Stimulated activated naive CD8-positive, alpha-beta T cell treated with anti-CD3 and anti-CD28 coated beads, Interleukin-15, Interleukin-2, amounts not matched to agents 100 U/mL and 50 U/mL, for 24 hours (primary cell): ENCODE measurements around the gene SLC29A1.

ENCODE experiments used
- ATAC-seq: fragments of 150-1000 bp; cut with Tn5 transposase; one replicate; pipeline ENCODE4 v1.10.0; 2021
- DNase-seq: peaks from one replicate; pipeline ENCODE4 v3.0.0; 2021

Gene SLC29A1

DNA sequence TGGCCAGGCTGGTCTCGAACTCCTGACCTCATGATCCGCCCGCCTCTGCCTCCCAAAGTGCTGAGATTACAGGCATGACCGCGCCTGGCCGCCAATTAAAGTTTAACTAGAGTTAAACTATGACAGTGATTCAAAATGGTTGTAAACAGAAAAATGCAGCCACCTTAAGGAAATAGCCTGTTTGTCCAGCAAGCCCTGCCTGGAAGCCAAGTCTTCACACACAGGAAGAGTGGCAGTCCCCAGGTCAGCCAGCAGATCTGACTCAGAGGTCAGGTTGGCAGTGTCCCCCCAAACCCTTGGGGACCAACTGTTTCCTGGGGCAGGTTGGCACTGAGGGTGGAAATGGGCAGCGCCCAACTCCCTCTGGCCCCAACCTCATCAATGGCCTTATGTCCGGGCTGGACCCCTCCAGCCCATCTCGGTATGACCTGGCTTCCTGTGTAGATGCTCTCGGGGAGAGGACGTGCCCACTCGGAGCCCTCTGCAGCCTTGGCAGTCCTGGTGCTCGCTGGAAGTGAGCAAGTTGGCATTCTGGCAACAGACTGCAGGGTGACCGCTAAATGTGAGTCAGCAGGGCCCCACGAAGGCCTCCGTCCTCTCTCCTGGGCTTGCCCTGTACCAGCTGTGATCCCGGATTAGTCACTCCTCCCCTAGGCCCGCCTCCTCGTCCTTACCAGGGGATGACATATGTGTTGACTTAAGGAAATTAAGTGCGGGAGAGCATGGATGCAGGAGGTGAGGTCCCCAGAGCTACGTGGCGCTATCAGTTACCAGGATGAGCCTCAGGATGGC, 13.8 kb downstream of the SLC29A1 start:
- peak; percentile 84 for ATAC-seq
- DNase-seq, result peak; percentile 74

DNA sequence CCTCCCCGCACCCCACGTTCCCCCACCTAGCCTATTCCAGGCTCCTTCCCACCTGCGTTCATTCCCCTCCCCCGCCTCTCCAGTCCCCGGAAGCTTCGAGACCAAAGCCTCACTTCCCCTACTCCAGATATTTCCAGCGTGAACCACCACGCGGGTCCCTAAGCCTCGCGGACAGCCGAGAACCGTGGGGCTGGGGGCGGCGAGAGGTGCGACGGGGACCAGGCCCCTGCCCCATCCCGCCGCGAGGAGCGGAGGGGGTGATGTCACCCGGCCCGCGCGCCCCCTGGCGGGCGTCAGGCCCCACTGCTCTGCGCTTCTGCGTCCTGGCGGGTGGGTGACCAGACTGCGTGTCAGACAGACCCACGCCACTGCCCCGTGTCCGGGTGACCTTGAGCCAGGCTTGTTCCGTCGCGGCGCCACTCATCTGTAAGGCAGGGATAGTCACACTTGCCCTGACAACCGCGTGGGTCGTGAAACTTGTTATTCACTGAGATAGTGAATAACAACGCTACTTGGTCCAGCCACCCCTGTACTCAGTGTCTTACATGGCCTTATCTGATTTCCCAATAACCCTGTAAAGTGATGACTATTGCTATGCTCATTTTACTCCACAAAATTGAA, 14.5 kb downstream of the SLC29A1 start:
- peak; percentile 83 for DNase-seq
- ATAC-seq, result peak; percentile 81

DNA sequence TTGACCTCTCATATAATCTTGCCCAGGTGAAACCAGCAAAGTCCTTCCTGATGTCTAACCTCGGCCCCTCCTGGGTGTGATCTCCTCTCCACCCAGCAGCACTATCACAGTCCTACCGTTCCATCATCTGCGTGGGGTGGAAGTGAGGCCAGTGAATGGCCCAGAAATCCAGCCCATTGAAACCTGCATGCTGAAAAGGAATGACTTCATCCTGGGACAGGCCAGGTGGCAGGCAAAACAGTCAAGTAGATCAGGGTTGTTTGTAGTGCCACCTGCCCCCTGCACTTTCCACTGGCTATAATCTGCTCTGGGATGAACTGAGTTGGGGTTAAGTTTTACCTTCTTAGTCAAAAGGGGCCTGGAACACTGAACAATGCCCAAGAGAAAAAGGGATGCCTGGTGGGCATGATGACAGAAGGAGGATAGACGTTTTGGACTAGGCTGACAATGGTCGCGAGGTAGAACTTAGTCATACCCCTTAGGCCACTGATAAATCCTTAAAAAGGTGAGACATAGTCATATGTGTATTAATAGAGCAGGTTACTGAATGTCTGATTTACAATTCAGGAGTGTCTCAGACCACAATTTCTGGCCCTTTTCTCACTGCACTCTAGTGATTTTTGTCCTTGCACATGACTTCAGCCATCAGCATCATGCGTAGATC, 15.4 kb downstream of the SLC29A1 start:
- no peak for DNase-seq
- ATAC-seq, result no peak

DNA sequence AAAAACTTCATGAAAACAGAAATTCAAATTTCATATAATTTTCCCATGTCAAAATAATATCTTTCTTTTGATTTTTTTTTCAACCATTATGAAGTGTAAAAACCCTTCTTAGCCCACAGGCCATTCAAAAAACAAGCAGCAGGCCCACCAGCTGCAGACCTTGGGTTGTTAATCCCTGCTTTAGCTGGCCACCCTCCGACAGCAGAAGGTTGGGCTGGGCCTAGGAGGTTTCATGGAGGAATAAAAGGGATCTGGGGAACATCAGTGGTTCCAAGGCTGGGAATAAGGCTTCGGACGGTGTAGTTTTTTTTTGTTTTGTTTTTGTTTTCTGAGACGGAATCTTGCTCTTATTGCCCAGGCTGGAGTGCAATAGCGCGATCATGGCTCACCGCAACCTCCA, 19.9 kb downstream of the SLC29A1 start:
- ATAC-seq (no peak), DNase-seq (no peak)

DNA sequence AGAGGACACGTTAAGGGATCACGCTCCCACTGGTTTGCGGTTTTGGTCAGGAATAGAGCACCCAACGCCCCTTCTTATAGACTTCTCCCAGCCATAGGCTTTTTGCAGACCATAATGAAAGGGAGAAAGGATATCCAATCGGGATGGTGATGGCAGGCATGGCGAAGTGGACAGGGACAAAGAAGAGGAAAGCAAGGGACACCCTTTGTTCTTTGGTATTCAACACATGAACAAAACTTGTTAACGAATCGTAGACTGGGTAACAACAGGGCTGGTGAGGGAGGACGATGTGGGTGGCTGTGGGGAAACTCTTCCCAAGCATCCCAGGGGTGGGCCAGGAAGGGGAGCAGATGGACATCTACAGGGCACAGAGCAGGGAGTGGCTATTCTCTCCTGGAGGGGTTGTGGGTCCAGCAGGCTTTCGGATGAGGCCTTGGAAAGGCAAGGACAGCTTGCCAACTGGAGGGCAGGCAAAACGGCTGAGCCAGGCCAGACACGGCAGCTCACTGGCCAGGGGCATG, 22.1 kb downstream of the SLC29A1 start:
- ATAC-seq (no peak), DNase-seq (no peak)

DNA sequence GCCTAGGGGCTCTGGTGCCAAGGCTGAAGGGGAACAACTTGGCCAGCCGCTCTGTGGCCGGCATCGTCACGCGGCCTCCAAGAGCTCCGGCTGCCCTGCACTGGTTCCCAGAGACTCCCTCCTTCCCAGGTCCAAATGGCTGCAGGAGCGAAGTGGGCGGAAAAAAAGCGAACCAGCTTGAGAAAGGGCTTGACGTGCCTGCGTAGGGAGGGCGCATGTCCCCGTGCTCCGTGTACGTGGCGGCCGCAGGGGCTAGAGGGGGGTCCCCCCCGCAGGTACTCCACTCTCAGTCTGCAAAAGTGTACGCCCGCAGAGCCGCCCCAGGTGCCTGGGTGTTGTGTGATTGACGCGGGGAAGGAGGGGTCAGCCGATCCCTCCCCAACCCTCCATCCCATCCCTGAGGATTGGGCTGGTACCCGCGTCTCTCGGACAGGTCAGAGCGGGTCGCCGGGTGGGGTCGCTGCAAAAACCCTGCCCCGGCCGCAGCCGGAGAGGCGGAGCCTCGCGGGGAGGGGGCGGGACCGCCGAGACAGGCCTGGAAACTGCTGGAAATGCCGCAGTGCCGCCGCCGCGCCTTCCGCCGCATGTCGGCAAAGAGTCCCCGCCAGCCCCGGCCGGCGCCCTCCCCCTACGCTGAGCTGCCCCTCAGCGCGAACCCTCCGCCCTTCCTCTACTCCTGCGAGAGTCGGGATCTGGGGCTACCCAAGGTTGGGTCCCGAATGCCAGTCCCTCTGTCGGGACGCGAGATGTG, 22.7 kb downstream of the SLC29A1 start:
- peak; percentile 93 for DNase-seq
- ATAC-seq, result peak; percentile 65

DNA sequence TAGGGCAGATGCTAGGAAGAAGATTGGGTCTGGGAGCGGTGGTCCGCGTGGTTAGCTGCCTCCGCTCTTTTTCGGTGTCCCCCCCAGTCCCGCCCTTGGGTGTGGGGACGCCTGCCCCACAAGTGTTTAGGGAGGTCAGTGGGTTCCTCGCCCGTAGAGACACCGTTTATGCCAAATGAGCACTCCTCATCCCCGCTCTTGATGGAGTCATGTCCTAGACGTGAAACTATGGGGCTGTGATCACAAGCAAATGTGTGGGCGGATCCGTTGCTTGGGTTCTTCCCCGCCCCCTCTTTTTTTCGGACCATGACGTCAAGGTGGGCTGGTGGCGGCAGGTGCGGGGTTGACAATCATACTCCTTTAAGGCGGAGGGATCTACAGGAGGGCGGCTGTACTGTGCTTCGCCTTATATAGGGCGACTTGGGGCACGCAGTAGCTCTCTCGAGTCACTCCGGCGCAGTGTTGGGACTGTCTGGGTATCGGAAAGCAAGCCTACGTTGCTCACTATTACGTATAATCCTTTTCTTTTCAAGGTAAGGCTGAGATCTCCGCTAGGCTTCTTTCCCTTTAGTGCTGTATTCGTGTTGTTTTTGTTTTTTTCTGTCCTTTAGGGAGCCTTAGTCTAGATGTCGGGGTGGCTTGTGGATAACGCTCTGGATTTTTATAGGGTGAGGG, 23.4 kb downstream of the SLC29A1 start, which contains the start of gene HSP90AB1:
HSP90AB1 (plus strand) TSS at position 439 of the 675 bp plus-strand sequence. CDS start 1,529 bp downstream, outside the sequence.
- ATAC-seq, result peak; percentile 77
- DNase-seq, result peak; percentile 95

DNA sequence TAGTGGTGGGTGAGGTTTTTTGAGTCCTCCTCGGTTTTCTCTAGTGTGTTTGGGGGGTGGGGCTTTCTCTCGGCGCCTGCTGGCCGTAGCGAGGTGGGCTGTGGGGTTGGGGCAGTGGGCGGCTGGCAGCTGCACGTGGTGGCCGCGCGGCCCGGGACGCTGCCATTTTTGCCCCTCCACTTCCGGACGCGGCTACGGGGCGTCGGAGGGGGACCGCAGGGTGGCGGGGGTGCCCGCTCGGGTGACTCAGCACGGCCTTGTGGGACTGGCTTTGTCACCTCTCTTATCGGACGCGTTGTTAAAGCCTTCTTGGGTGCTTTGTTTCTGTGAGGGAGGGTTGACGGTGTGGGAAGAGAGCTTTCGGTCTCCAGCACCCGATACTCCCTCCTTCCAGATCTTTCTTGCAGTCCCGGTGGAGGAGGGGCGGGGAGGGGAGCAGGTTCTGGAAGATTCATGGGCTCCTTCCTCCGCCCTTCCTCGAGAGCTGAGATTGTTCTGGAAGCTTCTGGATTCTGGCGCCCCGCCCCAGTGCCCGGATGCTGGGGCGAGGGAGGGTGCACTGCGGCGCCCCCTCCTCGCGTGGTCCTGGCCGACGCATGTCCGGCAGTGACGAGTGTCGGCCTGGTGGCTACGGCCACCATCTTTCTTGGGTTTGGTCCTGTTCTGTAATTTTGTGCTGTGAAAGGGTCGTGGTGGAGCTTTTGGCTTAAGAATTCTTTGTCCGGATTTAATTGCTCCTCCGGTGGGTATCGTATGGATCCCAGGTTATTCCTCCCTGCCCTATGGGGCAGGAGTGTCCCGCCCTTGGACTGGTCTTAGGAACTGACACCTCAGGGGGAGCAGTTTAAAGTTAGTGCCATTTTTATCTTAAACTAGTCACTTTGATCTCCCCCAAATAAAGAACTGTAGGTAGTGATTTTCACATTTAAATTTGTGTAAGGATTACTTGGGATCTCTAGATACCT, 24.2 kb downstream of the SLC29A1 start:
- DNase-seq (peak; percentile 88), ATAC-seq (peak; percentile 54)

DNA sequence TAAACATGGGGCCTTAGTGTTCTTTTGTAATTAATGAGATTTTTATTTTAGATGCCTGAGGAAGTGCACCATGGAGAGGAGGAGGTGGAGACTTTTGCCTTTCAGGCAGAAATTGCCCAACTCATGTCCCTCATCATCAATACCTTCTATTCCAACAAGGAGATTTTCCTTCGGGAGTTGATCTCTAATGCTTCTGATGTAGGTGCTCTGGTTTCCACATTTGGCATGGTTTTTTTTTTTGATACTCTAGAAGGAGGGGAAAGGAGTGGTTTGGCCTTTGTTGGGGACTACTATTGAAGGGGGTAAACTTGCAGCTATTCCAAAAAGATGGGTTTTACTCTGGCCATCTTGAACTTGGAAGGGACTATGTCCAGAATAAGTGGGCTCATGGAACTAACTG, 25.2 kb downstream of the SLC29A1 start:
- DNase-seq (no peak), ATAC-seq (no peak)

DNA sequence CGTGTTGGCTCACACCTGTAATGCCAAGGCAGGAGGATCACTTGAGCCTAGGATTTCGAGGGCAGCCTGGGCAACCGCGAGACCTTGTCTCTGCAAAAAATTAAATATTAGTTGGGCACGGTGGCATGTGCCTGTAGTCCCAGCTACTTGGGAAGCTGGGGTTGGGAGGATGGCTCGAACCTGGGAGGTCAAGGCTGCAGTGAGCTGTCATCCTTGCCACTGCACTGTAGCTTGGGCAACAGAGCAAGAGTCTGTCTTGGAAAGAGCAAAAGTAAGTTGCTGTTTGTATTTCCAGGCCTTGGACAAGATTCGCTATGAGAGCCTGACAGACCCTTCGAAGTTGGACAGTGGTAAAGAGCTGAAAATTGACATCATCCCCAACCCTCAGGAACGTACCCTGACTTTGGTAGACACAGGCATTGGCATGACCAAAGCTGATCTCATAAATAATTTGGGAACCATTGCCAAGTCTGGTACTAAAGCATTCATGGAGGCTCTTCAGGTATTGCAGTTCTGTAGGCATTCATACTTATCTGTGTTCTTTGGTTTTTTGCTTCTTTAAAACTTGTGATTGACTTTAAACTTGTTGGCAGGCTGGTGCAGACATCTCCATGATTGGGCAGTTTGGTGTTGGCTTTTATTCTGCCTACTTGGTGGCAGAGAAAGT, 25.8 kb downstream of the SLC29A1 start:
- no peak for DNase-seq
- no peak for ATAC-seq

DNA sequence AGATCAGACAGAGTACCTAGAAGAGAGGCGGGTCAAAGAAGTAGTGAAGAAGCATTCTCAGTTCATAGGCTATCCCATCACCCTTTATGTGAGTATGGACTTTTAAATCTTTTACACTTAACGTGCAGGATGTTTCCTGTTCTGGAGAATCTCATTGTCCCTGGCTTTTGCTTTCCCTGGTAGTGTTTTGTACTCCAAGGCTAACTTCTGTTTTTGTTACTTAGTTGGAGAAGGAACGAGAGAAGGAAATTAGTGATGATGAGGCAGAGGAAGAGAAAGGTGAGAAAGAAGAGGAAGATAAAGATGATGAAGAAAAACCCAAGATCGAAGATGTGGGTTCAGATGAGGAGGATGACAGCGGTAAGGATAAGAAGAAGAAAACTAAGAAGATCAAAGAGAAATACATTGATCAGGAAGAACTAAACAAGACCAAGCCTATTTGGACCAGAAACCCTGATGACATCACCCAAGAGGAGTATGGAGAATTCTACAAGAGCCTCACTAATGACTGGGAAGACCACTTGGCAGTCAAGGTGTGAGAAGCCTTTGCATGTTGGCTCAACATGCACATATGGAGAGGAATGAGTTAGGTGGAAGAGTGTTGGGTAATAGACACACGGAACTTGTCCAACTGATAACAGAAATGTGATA, 26.8 kb downstream of the SLC29A1 start:
- no peak for DNase-seq
- no peak for ATAC-seq

DNA sequence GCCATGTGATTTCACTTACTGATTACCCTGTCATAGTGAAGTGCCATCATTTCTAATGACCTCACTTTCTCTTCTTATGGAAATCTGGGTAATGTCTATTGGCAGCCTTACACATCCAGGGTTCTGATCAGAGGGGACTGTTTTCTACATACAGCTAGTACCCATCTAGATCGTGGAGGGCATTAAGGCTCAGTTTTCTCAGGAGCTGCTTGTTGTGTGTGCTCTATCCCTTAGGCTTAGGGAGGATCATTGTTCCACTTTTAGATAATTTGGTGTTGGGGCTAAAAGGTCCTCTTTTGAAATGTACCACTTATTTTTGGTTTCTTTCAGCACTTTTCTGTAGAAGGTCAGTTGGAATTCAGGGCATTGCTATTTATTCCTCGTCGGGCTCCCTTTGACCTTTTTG, 27.3 kb downstream of the SLC29A1 start:
- DNase-seq (no peak), ATAC-seq (no peak)

DNA sequence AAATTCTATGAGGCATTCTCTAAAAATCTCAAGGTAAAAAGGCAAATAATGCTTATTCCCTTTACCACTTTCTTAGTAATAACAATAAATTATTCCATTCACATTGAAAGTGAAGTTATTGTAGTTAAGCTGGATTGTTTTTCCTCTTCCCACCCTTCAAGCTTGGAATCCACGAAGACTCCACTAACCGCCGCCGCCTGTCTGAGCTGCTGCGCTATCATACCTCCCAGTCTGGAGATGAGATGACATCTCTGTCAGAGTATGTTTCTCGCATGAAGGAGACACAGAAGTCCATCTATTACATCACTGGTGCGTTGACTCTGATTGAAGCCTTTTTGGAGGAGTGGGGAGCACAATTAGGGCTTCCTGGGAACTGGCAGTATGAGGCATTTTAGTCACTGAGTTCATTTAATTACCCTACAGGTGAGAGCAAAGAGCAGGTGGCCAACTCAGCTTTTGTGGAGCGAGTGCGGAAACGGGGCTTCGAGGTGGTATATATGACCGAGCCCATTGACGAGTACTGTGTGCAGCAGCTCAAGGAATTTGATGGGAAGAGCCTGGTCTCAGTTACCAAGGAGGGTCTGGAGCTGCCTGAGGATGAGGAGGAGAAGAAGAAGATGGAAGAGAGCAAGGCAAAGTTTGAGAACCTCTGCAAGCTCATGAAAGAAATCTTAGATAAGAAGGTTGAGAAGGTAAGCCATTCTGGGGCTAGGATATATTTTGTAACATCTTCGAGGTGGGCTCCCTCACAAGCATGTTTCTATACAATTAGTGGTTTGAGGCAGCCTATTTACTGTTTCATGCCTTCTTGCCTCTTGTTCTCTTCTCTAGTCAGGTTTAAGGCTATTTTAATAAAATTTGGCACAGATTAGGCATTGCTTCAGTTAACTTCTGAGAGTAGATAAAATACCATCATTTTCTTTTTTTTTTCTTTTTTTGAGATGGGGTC, 28.5 kb downstream of the SLC29A1 start:
- DNase-seq (no peak), ATAC-seq (no peak)

DNA sequence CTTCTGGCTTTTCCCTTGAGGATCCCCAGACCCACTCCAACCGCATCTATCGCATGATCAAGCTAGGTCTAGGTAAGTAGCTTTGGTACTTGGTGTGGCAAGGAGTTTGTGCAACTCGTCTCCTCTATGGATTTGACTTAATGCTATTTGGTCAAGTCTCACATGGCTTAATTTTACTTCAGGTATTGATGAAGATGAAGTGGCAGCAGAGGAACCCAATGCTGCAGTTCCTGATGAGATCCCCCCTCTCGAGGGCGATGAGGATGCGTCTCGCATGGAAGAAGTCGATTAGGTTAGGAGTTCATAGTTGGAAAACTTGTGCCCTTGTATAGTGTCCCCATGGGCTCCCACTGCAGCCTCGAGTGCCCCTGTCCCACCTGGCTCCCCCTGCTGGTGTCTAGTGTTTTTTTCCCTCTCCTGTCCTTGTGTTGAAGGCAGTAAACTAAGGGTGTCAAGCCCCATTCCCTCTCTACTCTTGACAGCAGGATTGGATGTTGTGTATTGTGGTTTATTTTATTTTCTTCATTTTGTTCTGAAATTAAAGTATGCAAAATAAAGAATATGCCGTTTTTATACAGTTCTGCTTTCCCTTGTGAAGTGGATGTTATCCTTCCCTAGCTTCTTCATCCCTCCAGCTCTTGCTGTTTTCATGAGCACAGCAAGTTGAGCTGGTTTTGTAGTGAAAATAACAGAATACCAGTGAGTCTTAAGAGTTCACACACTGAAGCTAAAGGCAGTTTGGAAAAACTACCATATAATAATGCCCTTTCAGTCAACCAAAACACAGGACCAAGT, 30.1 kb downstream of the SLC29A1 start:
- ATAC-seq, result no peak

DNA sequence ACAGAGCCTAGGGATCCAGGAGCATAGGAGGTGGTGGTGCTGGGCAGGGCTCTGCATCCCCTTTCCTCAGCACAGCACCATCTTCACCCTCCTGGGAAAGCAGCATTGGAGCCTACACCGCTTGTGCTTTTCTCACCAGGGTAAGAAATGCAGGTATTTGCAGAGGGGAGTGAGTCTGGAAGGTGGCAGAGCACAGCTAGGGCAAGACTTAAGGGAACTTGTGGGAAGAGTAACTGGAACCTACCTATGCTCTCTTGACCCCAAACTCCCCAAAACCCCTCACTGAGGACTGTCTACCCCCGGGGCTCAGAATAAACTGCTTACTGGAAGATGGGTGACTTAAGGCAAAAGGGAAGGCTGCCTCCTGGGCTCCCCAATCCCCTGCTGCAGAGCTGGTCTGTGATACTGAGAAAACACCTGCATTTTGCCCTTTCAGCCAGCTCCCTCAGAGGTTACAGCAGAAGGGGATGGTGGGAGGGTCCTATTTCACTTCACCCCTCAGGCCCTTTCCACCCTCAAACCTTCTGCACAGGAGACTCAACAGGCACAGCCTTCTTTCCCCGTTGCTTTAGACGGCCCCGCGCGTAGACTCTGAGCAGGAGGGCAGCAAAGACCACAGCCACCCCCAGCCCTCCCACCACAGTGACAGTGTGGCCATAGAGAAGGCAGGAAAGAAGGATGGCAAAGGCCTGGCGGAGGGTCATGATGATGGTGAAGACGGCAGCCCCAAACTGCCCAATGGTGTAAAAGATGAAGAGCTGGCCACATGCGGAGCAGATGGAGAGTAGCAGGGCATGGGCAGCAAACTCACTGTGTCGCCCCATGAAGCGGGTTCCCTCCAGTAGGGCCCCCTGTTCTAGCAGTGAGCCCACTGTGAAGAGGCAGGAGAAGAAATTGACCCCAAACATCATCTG, 31.1 kb downstream of the SLC29A1 start:
- DNase-seq, result peak; percentile 49
- ATAC-seq, result peak; percentile 1

More for the DNA sequence above, 30.1 kb downstream of the SLC29A1 start:
- DNase-seq, result peak; percentile 78
